Activated naive CD8-positive, alpha-beta T cell (primary cell): ENCODE data around the gene ANP32B.

Experiments used
- H3K27ac Mint-ChIP-seq: one replicate; pipeline ENCODE4 v1.8.0; 2021; ENCODE audit warnings: mixed read lengths
- H3K27me3 Mint-ChIP-seq: one replicate; pipeline ENCODE4 v1.8.0; 2021; ENCODE audit warnings: mixed read lengths
- H3K36me3 Mint-ChIP-seq: one replicate; pipeline ENCODE4 v1.8.0; 2021; ENCODE audit warnings: mixed read lengths
- H3K4me1 Mint-ChIP-seq: one replicate; pipeline ENCODE4 v1.8.0; 2021; ENCODE audit warnings: low read depth, mixed read lengths
- H3K4me3 Mint-ChIP-seq: one replicate; pipeline ENCODE4 v1.8.0; 2021; ENCODE audit warnings: mild to moderate bottlenecking, mixed read lengths
- H3K9me3 Mint-ChIP-seq: one replicate; pipeline ENCODE4 v1.8.0; 2021; ENCODE audit warnings: low read depth, mixed read lengths

ANP32B gene

GRCh38 chr9:98020476-98021145, 37.5 kb downstream of the ANP32B start:
- Mint-ChIP-seq H3K36me3 (peaks cover 10% of the 10 kb centered on the region), H3K27ac (peak overlapping the region; percentile 47), H3K4me3 (no peak overlapping the region), H3K4me1 (no peaks in the 10 kb centered on the region), H3K9me3 (no peaks in the 10 kb centered on the region), H3K27me3 (no peaks in the 10 kb centered on the region)

DNA sequence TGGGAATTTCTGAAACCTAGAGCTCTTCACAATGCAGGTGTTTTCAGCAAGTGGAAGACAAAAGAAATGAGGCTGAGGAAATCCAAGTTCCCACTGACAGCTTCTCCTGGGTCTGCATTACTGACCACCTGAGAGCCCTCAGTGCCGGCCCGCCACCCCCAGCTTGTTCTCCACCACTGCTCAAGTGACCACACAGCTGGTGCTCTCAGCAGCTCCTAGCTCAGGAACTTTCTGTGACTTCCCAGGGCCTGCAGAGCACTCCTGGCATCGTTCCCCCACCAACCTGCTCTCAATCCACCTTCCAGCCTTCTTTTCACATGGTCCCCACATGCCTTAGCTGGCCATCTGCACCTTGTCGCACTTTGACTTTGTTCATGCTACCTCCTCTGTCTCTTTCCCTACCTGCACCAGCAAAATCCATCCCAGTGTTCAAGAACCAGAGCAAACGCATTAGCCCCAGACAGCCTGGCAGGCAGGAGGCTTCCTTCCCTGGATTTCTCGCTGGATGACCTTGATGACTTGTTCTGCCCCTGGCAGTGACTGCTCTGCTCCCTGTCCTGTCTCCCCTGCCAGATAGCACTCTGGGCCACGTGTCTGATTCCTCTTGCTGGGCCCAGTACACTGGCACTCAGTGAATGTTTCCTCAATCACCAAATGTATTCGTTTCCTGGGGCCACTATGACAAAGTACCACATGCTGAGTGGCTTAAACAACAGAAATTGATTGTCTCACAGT, 38.3 kb downstream of the ANP32B start:
- Mint-ChIP-seq H3K4me3 (no peak overlapping the region), H3K36me3 (peaks cover 5% of the 10 kb centered on the region), H3K27ac (no peak overlapping the region), H3K9me3 (no peaks in the 10 kb centered on the region), H3K27me3 (no peaks in the 10 kb centered on the region), H3K4me1 (no peaks in the 10 kb centered on the region)

DNA sequence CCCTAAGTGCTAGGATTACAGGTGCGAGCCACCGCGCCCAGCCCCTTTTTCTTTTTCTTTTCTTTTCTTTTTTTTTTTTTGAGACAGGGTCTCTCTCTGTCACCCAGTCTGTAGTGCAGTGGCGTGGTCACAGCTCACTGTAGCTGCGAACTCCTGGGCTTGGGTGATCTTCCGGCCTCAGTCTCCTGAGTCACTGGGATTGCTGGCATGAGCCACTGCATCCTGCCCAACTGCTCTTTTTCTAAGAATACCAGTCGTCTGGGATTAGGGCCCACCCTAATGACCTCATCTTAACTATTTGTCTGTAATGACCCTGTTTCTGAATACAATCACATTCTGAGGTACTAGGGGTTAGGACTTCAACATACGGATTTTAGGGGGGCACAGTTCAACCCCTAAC, 39.3 kb downstream of the ANP32B start:
- no peak overlapping the region for H3K27ac Mint-ChIP-seq
- H3K4me1 Mint-ChIP-seq: no peaks in the 10 kb centered on the region
- no peak overlapping the region for H3K4me3 Mint-ChIP-seq
- peaks cover 3% of the 10 kb centered on the region for H3K36me3 Mint-ChIP-seq
- no peaks in the 10 kb centered on the region for H3K27me3 Mint-ChIP-seq
- H3K9me3 Mint-ChIP-seq: no peaks in the 10 kb centered on the region

DNA sequence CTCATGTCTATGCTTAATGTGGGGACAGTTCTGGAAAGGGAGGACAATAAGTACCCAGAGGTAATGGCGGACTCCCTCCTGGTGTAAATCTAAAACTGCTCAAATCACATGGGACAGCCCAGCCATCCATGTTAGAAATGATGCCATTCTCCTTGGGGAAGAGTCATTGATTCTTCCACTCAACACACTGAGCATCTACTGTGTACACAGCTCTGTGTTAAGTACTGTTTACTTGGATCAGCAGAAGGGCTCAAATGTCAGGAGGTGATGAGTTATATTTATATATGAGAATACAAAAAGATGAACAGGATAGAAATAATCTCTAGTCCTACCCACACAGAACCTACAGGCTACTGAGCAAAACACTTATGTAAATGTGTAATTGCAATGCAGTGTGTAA, 41.6 kb downstream of the ANP32B start:
- H3K4me1 Mint-ChIP-seq: no peaks in the 10 kb centered on the region
- no peak overlapping the region for H3K27ac Mint-ChIP-seq
- no peaks in the 10 kb centered on the region for H3K27me3 Mint-ChIP-seq
- H3K36me3 Mint-ChIP-seq: peaks cover 7% of the 10 kb centered on the region
- H3K4me3 Mint-ChIP-seq: no peak overlapping the region
- no peaks in the 10 kb centered on the region for H3K9me3 Mint-ChIP-seq

DNA sequence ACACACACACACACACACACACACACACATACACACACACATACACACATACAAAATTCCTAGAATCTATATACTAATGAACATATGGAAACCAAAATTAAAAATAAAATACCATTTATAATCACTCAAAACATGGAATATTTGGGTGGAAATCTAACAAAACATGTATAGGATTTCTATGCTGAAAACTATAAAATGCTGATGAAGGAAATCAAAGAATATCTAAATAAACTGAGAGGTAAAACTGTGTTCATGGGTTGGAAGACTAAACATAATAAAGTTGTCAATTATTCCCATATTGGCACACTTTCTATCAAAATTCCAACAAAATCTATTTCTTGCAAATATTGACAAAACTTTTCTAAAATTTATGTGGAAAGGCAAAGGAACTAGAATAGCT, 48.0 kb downstream of the ANP32B start:
- Mint-ChIP-seq H3K9me3 (no peaks in the 10 kb centered on the region), H3K27me3 (peaks cover 2% of the 10 kb centered on the region), H3K4me3 (no peak overlapping the region), H3K27ac (no peak overlapping the region), H3K4me1 (peaks cover 15% of the 10 kb centered on the region), H3K36me3 (peaks cover 6% of the 10 kb centered on the region)

DNA sequence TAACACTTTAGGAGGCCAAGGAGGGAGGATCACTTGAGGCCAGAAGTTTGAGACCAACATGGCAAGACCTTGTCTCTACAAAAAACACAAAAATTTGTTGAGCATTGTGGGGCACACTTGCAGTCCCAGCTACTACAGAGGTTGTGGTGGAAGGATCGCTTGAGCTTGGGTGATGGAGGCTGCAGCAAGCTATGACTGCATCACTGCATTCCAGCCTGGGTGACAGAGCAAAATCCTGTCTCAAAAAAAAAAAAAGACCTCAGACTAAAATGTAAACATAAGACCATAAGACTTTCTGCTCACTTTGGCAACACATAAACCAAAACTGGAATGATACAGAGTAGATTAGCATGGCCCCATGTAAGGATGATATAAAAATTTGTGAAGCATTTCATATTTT, 48.8 kb downstream of the ANP32B start:
- Mint-ChIP-seq H3K36me3 (peaks cover 6% of the 10 kb centered on the region), H3K27ac (no peak overlapping the region), H3K27me3 (peaks cover 2% of the 10 kb centered on the region), H3K4me3 (no peak overlapping the region), H3K9me3 (no peaks in the 10 kb centered on the region), H3K4me1 (peaks cover 15% of the 10 kb centered on the region)

DNA sequence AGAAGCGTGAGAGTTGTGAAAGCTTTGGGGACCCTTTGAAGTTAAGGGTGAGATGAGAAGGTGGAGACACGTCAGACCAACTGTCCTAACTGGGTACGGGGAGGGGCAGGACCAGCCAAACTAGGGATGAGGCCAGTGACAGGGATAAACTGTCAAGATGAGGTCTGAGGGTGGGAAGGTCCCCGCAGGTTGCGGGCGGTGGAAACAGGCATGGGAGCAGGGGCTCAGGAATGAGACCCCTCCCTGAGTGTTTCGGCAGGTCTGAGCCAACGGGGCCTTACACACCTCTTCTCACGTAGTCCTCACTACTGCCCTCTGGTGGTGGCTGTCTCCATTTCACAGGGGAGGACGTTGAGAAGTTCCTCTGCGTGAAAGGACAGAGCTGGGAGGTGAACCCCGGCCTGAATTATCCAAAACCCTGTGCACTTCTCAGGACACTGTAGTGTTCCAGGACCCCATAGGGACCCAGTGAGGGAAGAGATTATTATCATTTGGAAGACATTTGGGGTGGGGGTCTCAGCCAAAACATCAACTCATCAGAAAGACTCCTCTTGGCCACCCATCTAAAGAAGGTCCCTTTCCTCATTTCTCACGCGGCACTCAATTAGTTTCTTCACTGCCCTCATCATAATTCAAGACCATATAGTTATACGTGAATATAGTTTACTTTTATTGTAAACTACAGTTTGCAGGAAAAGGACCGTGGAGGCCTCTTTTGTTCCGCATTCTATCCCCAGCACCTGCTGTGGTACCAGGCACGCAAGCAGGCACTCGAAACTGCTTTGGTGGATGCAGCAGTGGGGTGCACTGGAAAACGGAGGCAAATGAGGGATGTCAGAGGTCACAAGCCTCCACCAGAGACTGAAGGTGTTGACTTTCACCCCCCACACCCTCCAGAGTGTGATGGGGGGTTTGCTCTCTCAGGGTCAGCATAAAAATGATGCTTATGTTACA, 51.7 kb downstream of the ANP32B start:
- Mint-ChIP-seq H3K4me3 (no peak overlapping the region), H3K4me1 (peaks cover 15% of the 10 kb centered on the region), H3K9me3 (no peaks in the 10 kb centered on the region), H3K36me3 (peaks cover 2% of the 10 kb centered on the region), H3K27ac (no peak overlapping the region), H3K27me3 (peaks cover 2% of the 10 kb centered on the region)

DNA sequence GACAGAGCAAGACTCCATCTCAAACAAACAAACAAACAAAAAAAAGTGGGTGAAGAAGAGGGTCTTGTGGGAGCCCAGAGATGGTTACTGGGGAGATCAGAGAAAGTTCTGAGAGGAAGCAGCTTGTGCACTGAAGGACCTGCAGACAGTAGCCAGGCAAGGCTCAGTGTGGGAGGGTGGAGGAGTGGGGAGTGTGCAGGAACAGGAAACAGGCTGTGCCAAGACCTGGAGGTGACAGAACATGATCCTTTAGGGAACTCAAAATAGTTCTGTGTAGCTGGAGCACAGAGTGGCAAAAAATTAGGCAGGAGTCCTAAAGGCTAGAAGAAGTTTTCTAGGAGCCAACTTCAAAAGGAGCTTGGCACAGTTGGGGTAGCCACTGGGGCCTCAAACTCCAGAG, 54.2 kb downstream of the ANP32B start:
- peaks cover 2% of the 10 kb centered on the region for H3K27me3 Mint-ChIP-seq
- H3K4me3 Mint-ChIP-seq: no peak overlapping the region
- no peak overlapping the region for H3K27ac Mint-ChIP-seq
- H3K4me1 Mint-ChIP-seq: peaks cover 14% of the 10 kb centered on the region
- no peaks in the 10 kb centered on the region for H3K9me3 Mint-ChIP-seq
- no peaks in the 10 kb centered on the region for H3K36me3 Mint-ChIP-seq

DNA sequence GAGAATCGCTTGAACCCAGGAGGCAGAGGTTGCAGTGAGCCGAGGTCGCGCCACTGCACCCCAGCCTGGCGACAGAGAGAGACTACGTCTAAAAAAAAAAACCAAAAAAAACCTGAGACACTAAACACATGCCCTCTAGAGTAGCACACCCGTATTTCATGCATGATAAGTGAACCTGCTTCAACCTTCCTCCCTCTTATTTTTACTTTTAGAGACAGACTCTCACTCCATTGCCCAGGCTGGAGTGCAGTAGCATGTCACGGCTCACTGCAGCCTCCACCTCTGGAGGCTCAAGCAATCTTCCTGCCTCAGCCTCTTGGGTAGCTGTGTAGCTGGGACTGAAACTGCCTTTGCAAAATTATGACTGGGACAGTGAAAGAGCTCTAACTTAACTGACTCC, 55.8 kb downstream of the ANP32B start:
- peaks cover 2% of the 10 kb centered on the region for H3K27me3 Mint-ChIP-seq
- no peaks in the 10 kb centered on the region for H3K9me3 Mint-ChIP-seq
- no peak overlapping the region for H3K4me3 Mint-ChIP-seq
- H3K27ac Mint-ChIP-seq: no peak overlapping the region
- no peaks in the 10 kb centered on the region for H3K36me3 Mint-ChIP-seq
- H3K4me1 Mint-ChIP-seq: peaks cover 8% of the 10 kb centered on the region

DNA sequence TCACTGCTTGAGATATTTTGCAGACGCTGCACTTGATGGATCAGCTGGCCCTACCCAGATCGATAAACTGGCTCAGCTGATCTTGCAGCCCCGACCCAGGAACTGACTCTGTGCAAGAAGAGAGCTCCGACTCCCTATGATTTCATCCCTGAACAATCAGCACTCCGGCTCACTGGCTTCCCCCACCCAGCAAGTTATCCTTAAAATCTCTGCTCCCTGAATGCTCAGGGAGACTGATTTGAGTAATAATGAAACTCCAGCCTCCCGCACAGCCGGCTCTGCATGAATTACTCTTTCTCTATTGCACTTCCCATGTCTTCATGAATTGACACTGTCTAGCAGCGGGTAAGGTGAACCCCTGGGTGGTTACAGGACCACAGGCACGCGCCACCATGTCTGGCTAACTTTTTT, 56.5 kb downstream of the ANP32B start:
- no peaks in the 10 kb centered on the region for H3K9me3 Mint-ChIP-seq
- H3K4me1 Mint-ChIP-seq: peaks cover 6% of the 10 kb centered on the region
- H3K4me3 Mint-ChIP-seq: no peak overlapping the region
- no peak overlapping the region for H3K27ac Mint-ChIP-seq
- H3K27me3 Mint-ChIP-seq: peaks cover 2% of the 10 kb centered on the region
- no peaks in the 10 kb centered on the region for H3K36me3 Mint-ChIP-seq

- Mint-ChIP-seq H3K9me3 (no peaks in the 10 kb centered on the region), H3K27ac (no peak overlapping the region), H3K4me1 (peaks cover 4% of the 10 kb centered on the region), H3K27me3 (no peaks in the 10 kb centered on the region), H3K4me3 (no peak overlapping the region), H3K36me3 (peaks cover 2% of the 10 kb centered on the region)
Observed at GRCh38 chr9:98040212-98040611, 57.1 kb downstream of the ANP32B start.

DNA sequence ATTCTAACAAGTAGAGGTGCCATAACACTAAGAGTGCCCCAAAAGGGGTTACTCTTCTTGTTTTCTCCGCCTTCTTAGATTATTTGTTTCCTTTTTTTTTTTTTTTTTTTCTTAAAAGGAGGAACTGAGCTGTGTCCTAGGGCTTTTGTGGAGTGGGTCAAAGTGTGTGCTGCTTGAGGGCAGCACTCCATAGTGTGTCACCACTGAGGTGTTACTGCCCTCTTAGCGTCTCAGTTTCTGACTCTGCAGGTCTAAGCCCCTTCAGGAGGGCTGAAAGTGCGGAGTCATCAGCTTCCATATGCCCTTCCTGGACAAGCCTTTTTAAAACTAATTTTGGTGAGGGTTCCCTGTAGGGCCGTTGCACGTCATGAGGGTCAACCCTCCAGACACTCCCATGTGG, 60.8 kb downstream of the ANP32B start:
- Mint-ChIP-seq H3K27me3 (no peaks in the 10 kb centered on the region), H3K4me3 (no peak overlapping the region), H3K27ac (no peak overlapping the region), H3K4me1 (peaks cover 28% of the 10 kb centered on the region), H3K36me3 (peaks cover 10% of the 10 kb centered on the region), H3K9me3 (no peaks in the 10 kb centered on the region)

- Mint-ChIP-seq H3K27me3 (no peaks in the 10 kb centered on the region), H3K9me3 (no peaks in the 10 kb centered on the region)
Observed at GRCh38 chr9:98045234-98046179, 62.4 kb downstream of the ANP32B start.

GRCh38 chr9:98046180-98046543, 63.0 kb downstream of the ANP32B start:
- Mint-ChIP-seq H3K27me3 (no peaks in the 10 kb centered on the region), H3K9me3 (no peaks in the 10 kb centered on the region), H3K4me3 (peak overlapping the region; percentile 93), H3K36me3 (peaks cover 14% of the 10 kb centered on the region), H3K27ac (peak overlapping the region; percentile 95), H3K4me1 (peaks cover 37% of the 10 kb centered on the region)

More at GRCh38 chr9:98045234-98046179, 62.4 kb downstream of the ANP32B start:
- Mint-ChIP-seq H3K4me1 (peaks cover 36% of the 10 kb centered on the region), H3K36me3 (peaks cover 14% of the 10 kb centered on the region), H3K27ac (peak overlapping the region; percentile 95), H3K4me3 (peak overlapping the region; percentile 93)
